B cell (primary cell): ENCODE results near the gene SMG1. TPM values are rescaled to one million over a fixed set of nuclear protein-coding genes. Genes with fewer than 3 reads are reported as not detected.

Experiments
- ATAC-seq: fragments of 200-7000 bp; cut with Tn5 transposase; one replicate; pipeline ENCODE4 v1.10.0; 2021; ENCODE audit warnings: low read depth, mild to moderate bottlenecking, moderate number of reproducible peaks, moderate library complexity
- CTCF ChIA-PET: fragments of 350-600 bp; sonication (Branson Sonifier 250); formaldehyde crosslinking; loops from one replicate; lab custom pipeline; 2021; ENCODE audit warnings: antibody characterized with exemption, inconsistent platforms; lab: Charles Lee
- POLR2A ChIA-PET: fragments of 350-600 bp; sonication (Branson Sonifier 250); formaldehyde crosslinking; loops from one replicate; lab custom pipeline; 2021; ENCODE audit warnings: antibody characterized with exemption; lab: Charles Lee
- DNase-seq: peaks from one replicate; pipeline ENCODE4 v3.0.0; 2013
- H2AFZ ChIP-seq: 2 replicates; pipeline ENCODE4 v1.6.1; 2012; ENCODE audit warnings: mild to moderate bottlenecking, low read depth, low read length; ENCODE audit not compliant: insufficient read depth, poor library complexity, severe bottlenecking
- H3K27ac ChIP-seq, 2 donors: 1 replicate in 1 of 2; 2 replicates in 1 of 2; pipeline ENCODE4 v1.5.1; 2012 to 2013; ENCODE audit warnings: low read length in 2 of 2, mild to moderate bottlenecking in 2 of 2, moderate library complexity in 1 of 2
- H3K27me3 ChIP-seq, 4 experiments: fragments of 200-600 bp in 1 of 4; sonication (generic) in 1 of 4; replicated peaks in 1 of 4; 1 replicate in 2 of 4; 2 replicates in 2 of 4; pipeline versions ENCODE4 v1.6.1 to v1.7.0; 2013 to 2016; ENCODE audit warnings: low read length in 3 of 4, mild to moderate bottlenecking in 2 of 4, mixed read lengths in 1 of 4, moderate library complexity in 1 of 4; ENCODE audit not compliant: insufficient read depth in 4 of 4, control insufficient read depth in 3 of 4; ENCODE audit errors: control extremely low read depth in 1 of 4
- H3K36me3 ChIP-seq, 2 experiments: replicated peaks in 1 of 2; 1 replicate in 1 of 2; 2 replicates in 1 of 2; pipeline versions ENCODE4 v1.6.1 to v1.7.1; 2013; ENCODE audit warnings: low read length in 1 of 2; ENCODE audit not compliant: insufficient read depth in 2 of 2, control insufficient read depth in 1 of 2; ENCODE audit errors: control extremely low read depth in 1 of 2, extremely low read depth in 1 of 2
- H3K4me1 ChIP-seq, 2 donors: fragments of 200-600 bp in 1 of 2; sonication (generic) in 1 of 2; 1 replicate in 1 of 2; 2 replicates in 1 of 2; pipeline versions ENCODE4 v1.5.1 to v1.6.1; 2013 to 2017; ENCODE audit warnings: low read length in 2 of 2; ENCODE audit not compliant: control insufficient read depth in 2 of 2, insufficient read depth in 2 of 2
- H3K4me2 ChIP-seq: replicated peaks from 2 replicates; pipeline ENCODE3; 2012; ENCODE audit warnings: mild to moderate bottlenecking, low read depth, low read length; ENCODE audit not compliant: poor library complexity, severe bottlenecking
- H3K4me3 ChIP-seq, 5 experiments: fragments of 200-600 bp in 1 of 5; sonication (generic) in 1 of 5; 1 replicate in 3 of 5; 2 replicates in 2 of 5; pipeline versions ENCODE4 v1.5.1 to v1.7.0; 2011 to 2016; ENCODE audit warnings: low read length in 4 of 5, mild to moderate bottlenecking in 4 of 5, low read depth in 2 of 5, control low read depth in 1 of 5, moderate library complexity in 1 of 5; ENCODE audit not compliant: insufficient read depth in 1 of 5; ENCODE audit errors: control extremely low read depth in 1 of 5, extremely low read depth in 1 of 5
- H3K79me2 ChIP-seq: fragments of 200-600 bp; sonication (generic); one replicate; pipeline ENCODE4 v1.6.0; 2016; ENCODE audit warnings: low read length; ENCODE audit not compliant: control insufficient read depth, insufficient read depth
- H3K9ac ChIP-seq: fragments of 200-600 bp; sonication (generic); 2 replicates; pipeline ENCODE4 v1.6.1; 2017; ENCODE audit warnings: mild to moderate bottlenecking, low read length, moderate library complexity
- H3K9me3 ChIP-seq, 3 donors: one replicate each; pipeline versions ENCODE4 v1.6.1 to v1.7.1; 2013; ENCODE audit warnings: low read length in 2 of 3; ENCODE audit not compliant: control insufficient read depth in 2 of 3, insufficient read depth in 1 of 3; ENCODE audit errors: control extremely low read depth in 1 of 3
- H4K20me1 ChIP-seq: 2 replicates; pipeline ENCODE4 v1.6.0; 2012; ENCODE audit warnings: mild to moderate bottlenecking, low read length; ENCODE audit not compliant: insufficient read depth, control insufficient read depth, poor library complexity, severe bottlenecking
- H3K27ac Mint-ChIP-seq: one replicate; pipeline ENCODE4 v1.8.0; 2021; ENCODE audit warnings: mixed read lengths
- H3K27me3 Mint-ChIP-seq: one replicate; pipeline ENCODE4 v1.8.0; 2021; ENCODE audit warnings: mixed read lengths
- H3K4me1 Mint-ChIP-seq: one replicate; pipeline ENCODE4 v1.8.0; 2021; ENCODE audit warnings: mixed read lengths
- H3K4me3 Mint-ChIP-seq: one replicate; pipeline ENCODE4 v1.8.0; 2021; ENCODE audit warnings: mixed read lengths
- H3K9me3 Mint-ChIP-seq: one replicate; pipeline ENCODE4 v1.8.0; 2022; ENCODE audit warnings: mixed read lengths; ENCODE audit not compliant: insufficient read depth
- EZH2 ChIP-seq: IDR thresholded peaks from 2 replicates; pipeline ENCODE4 v1.6.1; 2012; ENCODE audit warnings: borderline replicate concordance, low read depth, mild to moderate bottlenecking, moderate library complexity, low read length; ENCODE audit not compliant: insufficient read depth, poor library complexity, severe bottlenecking
- WGBS: methylation state at CpG from one replicate; pipeline ENCODE4 v1.1.5; 2013; ENCODE audit warnings: missing lambda C conversion rate; ENCODE audit not compliant: insufficient coverage; 5-methylcytosine and 5-hydroxymethylcytosine counted together
- intact Hi-C: fragments of 100-400 bp; cut with micrococcal nuclease; formaldehyde crosslinking; loops from one replicate; pipeline ENCODE4 v1.10.0; 2022
- polyA plus RNA-seq: library from polyadenylated mRNA; depleted of rRNA; stranded (reverse); fragments of >200 nt; gene quantifications from 2 replicates; pipeline ENCODE4 v1.2.3, GENCODE V29; 2012
- total RNA-seq, 2 donors: library from RNA; stranded (reverse); fragments of 120-200 nt in 1 of 2; gene quantifications; 1 replicate in 1 of 2; 2 replicates in 1 of 2; pipeline versions ENCODE4 v1.2.3 to v1.2.4, GENCODE V29; 2013 to 2022
- TF ChIP-seq, protein P1 (sequence below): fragments of 200-600 bp; IDR thresholded peaks from one replicate; pipeline ENCODE4 v1.8.0; 2022; ENCODE audit warnings: antibody characterized with exemption, mild to moderate bottlenecking

Gene SMG1
- total and polyA plus RNA-seq, 2 donors (not counting 1 experiment from before 2014, with no cell fraction given): 23.2 to 256 TPM

DNA sequence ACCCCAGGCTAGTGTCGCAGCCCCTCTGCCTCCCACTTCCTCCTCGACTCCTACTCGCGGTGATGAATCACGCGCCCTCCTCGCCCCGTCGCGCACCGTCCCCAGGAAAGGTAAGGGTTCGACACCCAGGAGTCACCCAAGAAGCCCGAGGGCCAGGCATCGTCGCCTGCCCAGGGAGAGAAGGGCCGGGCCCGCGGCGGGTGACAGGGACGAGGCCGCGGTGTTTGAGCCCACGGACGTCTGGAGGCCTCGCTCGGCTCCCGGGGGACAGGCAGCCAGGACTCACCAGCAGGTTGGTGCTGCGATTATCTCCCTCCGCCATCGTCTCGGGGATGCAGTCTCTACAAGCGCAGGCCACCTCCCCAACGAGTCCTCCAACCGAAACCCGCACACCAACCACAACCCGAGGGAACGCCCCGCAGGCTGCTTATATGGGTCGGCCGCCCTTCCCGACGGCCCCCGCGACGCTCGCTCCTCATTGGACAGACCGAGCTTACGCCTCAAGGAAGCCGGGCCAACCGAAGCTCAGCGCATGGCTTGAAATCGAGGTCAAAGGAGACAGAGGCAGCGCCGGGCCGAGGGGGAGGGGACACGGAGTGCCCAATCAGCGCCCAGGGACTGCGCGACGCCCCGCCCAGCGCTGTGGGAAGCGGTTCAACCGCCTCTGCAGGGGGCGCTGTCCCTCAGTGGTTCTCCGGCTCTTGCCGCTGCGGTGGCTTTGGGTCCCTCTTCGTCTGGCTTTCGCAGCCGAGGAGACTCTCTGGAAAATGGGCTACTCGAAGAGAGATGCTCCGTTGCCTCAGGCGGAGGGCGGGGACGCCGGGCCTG is 124.8 kb downstream of the SMG1 start, which contains the start of gene ARL6IP1:
TSS of gene ARL6IP1 (minus strand) at position 405 of the 828 bp plus-strand sequence. CDS start at position 322, 83 bp downstream.
- intact Hi-C loops: loop anchor here (1.0 to 5.0 kb wide), 5 partner anchors 11 to 916 kb away; partner anchors contain the start of genes CCP110, IQCK, KNOP1 and RPS15A
- Mint-ChIP-seq H3K4me1 (peaks cover 38% of the 10 kb centered on the region), H3K27ac (peak within 1 kb of the TSS; percentile 95), H3K9me3 (no peaks in the 10 kb centered on the region), H3K27me3 (no peaks in the 10 kb centered on the region), H3K4me3 (peak within 1 kb of the TSS; percentile 92)
- Histone ChIP-seq H3K79me2 (peaks cover 41% of the 10 kb centered on the region), H3K9me3 (no peaks in the 10 kb centered on the region), H3K27me3 (no peaks in the 10 kb centered on the region), H3K4me3 (peak within 1 kb of the TSS; percentile 76 to 94 (median 85)), H3K9ac (peak within 1 kb of the TSS; percentile 96), H2AFZ (peak within 1 kb of the TSS; percentile 92), H3K4me1 (peaks cover 16 to 21% of the 10 kb centered on the region in 2 donors), H3K27ac (peak within 1 kb of the TSS; percentile 92 to 95), H4K20me1 (peaks cover 17% of the 10 kb centered on the region), H3K4me2 (peak within 1 kb of the TSS; percentile 80), H3K36me3 (peaks cover 8 to 14% of the 10 kb centered on the region in 2 experiments)
- ATAC-seq (peak; percentile 96), DNase-seq (peak; percentile 100)
- ChIA-PET POLR2A (interaction anchor here (0.6 to 2.2 kb wide), 9 partner anchors 9 to 754 kb away, joined by 3 to 28 read pairs (median 3); partner anchors contain the start of genes RPS15A and VPS35L), CTCF (interaction anchor here (0.6 to 4.3 kb wide), 13 partner anchors 11 to 780 kb away, joined by 3 to 73 read pairs (median 3); partner anchors contain the start of genes COQ7, RPS15A and VPS35L)
- under 1% methylated on average over 77 of the region's 77 CpGs for WGBS
- no peak for TF ChIP-seq EZH2
- TF ChIP-seq, protein P1, sequence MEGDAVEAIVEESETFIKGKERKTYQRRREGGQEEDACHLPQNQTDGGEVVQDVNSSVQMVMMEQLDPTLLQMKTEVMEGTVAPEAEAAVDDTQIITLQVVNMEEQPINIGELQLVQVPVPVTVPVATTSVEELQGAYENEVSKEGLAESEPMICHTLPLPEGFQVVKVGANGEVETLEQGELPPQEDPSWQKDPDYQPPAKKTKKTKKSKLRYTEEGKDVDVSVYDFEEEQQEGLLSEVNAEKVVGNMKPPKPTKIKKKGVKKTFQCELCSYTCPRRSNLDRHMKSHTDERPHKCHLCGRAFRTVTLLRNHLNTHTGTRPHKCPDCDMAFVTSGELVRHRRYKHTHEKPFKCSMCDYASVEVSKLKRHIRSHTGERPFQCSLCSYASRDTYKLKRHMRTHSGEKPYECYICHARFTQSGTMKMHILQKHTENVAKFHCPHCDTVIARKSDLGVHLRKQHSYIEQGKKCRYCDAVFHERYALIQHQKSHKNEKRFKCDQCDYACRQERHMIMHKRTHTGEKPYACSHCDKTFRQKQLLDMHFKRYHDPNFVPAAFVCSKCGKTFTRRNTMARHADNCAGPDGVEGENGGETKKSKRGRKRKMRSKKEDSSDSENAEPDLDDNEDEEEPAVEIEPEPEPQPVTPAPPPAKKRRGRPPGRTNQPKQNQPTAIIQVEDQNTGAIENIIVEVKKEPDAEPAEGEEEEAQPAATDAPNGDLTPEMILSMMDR: peak; percentile 96
